D341Med (cell line): ENCODE data around the gene ZNF813.
A peak's percentile ranks its signal among the peaks of the same experiment; 100 is the strongest.

Source experiments
- DNase-seq: peaks from one replicate; pipeline ENCODE4 v3.0.0; 2012; ENCODE audit warnings: low spot score

The ZNF813 gene

DNA sequence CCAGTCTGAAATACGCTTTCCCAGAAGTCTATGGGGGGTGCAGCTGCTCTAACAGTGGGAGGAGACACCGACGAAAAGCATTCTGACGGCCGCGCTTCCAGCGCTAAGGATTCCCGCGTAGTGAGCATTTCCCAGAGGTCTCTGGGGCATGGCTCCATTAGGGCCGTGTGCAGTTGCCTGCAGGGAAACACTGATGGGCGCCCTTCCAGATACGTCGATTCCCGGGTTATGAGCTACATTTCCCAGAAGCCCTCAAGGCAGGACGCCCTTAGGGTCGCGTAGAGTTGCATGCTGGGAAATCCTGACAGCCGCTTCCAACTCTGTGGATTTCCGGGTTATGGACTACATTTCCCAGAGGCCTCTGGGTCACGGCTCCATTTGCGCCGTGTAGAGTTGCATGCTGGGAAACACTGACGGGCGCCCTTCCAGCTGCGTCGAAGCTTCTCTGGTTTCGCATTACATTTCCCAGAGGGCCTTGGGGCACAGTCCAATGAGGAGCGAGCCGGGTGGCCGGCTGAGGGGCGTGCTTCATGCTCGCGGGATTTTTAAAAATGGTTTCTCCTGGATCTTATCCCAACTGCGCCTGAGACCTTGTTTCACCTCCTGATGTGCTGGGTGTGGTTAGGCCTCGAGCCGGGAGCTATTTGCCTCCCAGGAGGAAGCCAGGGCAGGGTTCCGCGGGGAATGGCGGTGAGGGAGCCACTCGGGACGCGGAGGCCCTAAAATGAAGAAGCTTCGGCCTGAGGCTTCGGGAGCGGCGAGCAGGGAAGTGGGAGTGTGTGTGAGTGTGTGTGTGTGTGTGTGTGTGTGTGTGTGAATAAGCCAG, 53.2 kb downstream of the ZNF813 start:
- peak; percentile 96 for DNase-seq

DNA sequence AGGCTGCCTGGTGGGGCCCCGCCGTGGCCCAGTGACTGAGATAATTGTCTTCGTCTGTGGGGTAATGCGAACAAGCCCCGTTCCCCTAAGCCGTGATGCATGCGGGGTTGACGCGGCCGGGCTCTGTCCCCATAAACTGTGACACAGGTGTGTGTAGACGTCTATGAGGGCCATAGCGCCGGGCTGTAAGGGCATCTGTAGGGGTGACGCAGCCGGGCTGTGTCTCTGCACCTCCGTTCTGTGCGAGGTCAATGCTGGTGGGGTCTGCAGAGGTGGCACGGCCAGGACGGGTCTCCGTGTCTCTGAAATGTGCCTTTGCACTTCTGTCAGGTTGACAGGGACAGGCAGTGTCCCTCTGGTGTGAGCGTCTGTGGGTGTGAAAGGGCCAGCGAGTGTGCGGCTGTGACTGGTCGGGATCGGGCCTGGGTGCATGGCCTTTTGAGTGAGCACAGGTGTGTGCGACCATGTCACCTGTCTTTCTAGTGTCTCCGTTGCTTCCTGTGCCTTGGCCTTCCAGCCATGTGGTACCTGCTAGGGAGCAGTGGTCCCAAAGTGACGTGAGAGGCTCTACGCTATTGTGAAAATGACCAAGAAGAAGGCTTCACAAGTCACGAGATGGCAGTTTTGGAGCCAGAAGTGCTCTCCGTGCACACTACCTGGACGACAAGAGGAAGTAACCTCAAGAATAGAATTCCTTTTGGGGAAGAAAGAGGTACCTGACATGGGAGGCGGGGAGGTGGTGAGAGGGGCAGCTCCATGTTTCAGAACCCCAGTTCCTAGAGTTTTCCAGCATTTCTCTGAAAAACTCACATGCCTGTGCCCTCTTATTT, 54.1 kb downstream of the ZNF813 start:
- no peak for DNase-seq

- DNase-seq: no peak
Observed at GRCh38 chr19:53525922-53526321, 58.4 kb downstream of the ZNF813 start.

GRCh38 chr19:53530622-53531021, 63.1 kb downstream of the ZNF813 start:
- no peak for DNase-seq

- DNase-seq: no peak
Observed at GRCh38 chr19:53531457-53531856, 63.9 kb downstream of the ZNF813 start.

GRCh38 chr19:53532362-53532761, 64.8 kb downstream of the ZNF813 start:
- DNase-seq: no peak

- DNase-seq: no peak
Observed at GRCh38 chr19:53536225-53536548, 68.7 kb downstream of the ZNF813 start.

- no peak for DNase-seq
Observed at GRCh38 chr19:53537121-53537520, 69.6 kb downstream of the ZNF813 start.

GRCh38 chr19:53537521-53538377, 70.2 kb downstream of the ZNF813 start, which contains the start of gene ZNF331:
ZNF331 (plus strand) TSS chr19:53538145; CDS start chr19:53569377, 31,232 bp downstream.
- DNase-seq: peak; percentile 89

- DNase-seq: no peak
Observed at GRCh38 chr19:53538378-53539109, 71.0 kb downstream of the ZNF813 start.

DNA sequence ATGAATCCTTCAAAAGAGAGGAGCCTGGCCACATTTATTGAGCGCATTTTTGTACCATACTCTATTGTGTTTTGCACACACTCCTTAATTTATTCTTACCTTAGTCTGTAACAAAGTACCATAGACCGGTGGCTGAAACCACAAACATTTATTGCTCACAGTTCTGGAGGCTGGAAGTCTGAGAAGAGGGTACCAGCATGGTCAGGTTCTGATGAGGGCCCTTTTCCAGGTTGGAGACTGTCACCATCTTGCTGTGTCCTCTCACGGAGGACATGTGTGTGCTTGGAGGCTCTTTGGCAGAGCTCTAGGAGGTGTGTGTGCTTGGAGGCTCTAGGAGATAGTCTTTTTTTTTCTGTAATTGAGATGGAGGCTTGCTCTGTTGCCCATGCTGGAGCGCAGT, 72.6 kb downstream of the ZNF813 start:
- DNase-seq: no peak

- DNase-seq: no peak
Observed at GRCh38 chr19:53541971-53542370, 74.4 kb downstream of the ZNF813 start.

GRCh38 chr19:53545271-53546065, 77.9 kb downstream of the ZNF813 start:
- no peak for DNase-seq
